GM19043 (cell line): ENCODE data around the gene TRPV3.

Source experiments
- ATAC-seq: cut with Tn5 transposase; IDR thresholded peaks from one replicate; pipeline ENCODE4 v1.9.1; 2021; ENCODE audit warnings: low read depth; ENCODE audit not compliant: unreplicated experiment

Gene TRPV3

DNA sequence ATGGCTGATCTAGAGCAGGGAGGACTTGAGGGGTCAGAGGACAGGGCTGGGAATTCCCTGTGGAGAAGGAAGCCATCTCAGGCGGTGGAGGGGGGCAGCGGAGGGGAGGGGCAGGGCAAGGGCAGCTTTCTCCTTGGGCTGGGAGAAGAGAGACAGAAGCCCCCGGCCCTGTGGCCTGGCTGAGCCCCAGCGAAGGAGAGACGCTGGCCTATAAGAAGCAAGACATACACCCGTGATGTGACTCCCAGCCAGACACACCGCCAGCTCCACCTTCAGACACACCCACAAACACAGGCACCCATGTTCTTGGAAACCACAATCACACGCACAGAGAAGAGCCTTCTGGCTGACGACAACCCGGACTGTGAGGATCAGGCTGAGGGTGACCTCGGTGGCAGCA, 10.0 kb downstream of the TRPV3 start:
- no peak for ATAC-seq

DNA sequence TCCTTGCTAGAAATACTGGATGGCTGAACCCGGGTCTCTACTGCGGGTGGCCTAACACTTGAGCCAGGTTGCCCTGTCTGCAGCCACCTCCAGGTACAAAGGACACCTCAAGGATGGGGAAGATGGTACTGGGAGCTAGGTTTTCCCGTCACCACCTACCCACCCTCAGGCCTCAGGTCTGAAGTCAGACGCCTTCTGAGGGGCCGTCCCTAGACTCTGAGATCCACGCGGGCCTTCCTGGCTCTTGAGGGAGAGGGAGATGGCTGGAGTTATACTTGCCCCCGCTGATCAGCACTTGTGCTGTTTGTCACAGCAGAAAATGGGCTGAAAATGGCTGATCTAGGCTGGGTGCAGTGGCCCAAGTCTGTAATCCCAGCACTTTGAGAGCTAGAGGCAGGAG, 10.6 kb downstream of the TRPV3 start:
- no peak for ATAC-seq

- ATAC-seq, result no peak
Observed at GRCh38 chr17:3546521-3546920, 11.1 kb downstream of the TRPV3 start.

DNA sequence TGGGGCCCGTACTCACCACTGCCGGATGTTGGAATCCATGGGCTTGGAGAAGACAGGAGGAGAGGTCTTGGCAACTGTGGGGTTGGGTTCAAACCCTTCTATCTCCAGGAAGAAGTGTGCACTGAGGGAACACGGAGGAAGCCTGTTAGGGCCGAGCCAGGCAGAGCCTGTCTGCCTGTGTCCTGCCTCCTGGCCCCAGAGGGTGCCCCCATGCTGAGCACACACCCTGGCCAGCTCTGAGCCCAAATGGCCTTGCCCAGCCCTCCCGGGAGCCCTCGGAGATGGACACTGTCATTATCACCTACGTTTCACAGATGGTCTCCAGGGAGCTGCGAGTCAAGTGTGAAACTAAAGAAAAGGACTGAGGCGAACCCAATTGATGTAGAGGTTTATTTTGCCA, 12.5 kb downstream of the TRPV3 start:
- ATAC-seq, result no peak

DNA sequence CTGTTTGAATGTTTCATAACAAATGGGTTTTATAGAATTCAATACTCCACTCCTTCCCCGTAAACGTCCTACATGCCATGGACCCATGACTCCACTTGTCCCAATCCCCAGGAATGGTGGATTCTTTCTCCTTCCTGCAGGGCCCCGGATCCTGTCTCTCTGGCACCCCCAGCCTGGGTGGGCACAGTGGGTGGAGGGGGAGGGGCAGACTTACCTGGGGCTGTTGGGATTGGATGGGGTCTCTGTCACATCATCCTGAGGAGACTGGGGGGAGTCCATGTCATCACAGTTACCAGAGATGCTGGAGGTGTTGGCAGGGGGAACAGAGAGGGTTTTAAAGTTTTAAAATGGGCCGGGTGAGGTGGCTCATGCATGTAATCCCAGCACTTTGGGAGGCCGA, 13.2 kb downstream of the TRPV3 start:
- ATAC-seq, result no peak

DNA sequence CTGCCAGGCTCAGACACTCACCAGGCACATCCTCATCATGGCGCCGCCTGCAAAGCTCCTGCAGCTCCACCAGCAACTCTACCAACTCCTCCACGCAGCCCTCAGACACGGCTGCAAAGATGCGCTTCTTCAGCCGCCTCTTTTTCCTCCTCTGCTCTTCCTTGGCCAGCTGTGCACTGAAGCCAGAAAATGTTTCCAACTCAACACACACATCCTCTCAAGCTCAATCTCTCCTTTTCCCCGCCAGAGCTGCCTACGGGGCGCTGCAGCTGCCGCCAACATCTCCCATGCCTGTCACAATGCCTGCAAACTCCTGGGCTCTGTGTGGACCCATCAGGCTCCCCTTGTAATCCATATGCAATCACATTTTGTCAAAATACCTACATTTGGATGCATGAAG, 14.2 kb downstream of the TRPV3 start:
- ATAC-seq, result no peak

DNA sequence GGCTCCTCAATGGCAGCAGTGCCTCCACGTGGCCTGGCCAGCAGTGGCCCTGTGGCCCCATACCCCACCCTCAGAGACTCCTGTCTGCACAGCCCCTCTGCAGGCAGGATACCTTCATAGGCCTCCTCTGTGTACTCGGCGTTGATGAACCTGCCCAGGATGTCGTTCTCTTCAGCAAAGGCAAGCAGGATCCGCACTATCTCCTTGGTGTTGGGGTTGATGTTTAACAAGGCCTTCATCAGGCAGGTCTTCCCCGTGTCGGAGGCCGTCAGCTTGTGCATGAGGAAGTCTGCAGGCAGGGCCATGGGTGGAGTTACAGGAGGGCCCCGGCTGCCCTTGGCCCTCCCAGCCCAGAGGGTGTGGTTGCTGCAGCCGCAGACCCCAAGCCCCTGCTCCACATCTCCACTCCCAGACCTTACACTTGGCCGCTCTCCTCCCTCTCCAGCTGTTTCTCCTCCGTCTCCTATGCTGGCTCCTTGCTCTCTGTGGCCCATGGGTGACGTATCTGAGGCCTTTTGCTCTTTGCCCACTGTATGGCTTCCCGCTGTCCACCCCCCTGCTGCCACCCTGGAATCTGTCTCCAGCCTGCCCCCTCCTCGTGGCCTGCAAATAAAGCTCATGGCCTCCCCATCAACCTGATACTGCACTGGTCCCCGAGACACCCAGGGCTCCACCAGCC, 15.1 kb downstream of the TRPV3 start:
- ATAC-seq, result no peak

DNA sequence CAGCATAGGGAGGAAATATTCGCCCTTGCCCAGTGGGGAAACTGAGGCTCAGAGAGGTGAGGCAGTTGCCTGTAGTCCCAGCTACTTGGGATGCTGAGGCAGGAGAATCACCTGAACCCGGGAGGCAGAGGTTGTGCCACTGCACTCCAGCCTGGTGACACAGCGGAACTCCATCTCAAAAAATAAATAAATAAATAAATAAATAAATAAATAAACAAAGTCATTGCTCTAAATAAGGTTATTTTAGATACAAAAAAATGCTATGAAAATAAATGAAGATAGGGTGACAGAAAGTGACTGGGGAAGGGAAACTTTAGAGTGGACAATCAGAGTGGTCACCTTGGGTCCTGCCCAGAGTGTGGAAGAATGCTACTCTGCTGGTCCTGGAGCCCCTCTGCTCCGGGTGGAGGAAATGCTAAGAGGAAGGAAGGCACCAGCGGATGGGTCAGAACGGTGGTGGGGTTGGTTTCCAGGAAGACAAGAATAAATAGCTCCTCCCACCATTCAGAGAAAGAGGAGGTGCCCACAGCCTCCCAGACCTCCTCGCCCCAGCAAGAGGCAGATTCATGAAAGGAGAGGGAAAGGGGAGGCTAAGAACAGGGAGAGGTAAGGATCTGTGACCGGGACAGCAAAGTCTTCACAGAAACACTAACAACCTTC, 17.6 kb downstream of the TRPV3 start:
- ATAC-seq, result no peak

- ATAC-seq, result no peak
Observed at GRCh38 chr17:3536716-3537115, 20.9 kb downstream of the TRPV3 start.

DNA sequence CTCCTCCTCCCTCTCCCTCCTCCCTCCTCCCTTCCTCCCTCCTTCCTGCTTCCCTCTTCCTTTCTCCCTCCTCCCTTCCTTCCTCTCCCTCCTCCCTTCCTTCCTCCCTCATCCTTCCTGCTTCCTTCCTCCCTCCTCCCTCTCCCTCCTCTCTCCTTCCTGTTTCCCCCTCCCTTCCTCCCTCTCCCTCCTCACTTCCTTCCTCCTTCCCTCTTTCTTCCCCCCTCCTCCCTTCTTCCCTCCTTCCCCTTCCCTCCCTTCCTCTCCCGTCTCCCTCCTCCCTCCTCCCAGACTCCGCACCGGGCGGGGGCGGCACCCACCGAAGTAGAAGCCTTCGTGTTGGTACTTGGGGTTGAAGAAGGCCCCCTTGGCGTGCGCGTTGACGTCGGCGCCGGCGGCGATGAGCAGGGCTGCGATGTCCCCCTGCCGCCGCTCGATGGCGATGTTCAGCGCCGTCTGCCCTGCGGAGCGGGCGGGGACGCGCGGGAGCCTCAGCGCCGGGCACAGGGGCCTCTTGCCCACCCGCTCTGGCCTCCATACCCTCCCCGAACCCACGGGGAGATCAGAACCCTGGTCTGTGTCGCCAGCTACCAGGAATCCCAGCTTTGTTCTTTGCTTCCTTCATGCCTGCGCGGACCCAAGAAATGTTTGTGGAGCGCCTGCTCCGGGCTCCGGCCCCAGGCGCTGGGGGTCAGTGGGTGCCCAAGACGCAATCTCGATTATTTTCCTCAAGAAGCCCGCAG, 22.2 kb downstream of the TRPV3 start:
- no peak for ATAC-seq

DNA sequence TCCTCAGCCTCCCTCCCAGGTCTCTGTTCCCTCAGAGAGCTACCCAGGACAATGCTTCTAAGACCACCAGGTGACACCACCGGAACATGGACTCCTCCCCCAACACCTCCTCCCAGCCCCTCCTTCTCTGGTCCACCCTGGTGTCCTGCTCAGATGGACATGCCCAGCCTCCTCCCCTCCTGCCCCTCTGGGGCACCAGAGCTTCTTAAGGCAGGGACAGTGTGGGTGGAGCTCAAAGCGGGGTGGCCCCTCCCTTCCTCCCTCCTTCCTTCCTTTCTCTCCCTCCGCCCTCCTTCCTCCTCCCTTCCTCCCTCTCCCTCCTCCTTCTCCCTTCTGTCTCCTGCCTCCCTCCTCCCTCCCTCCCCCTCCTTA, 22.7 kb downstream of the TRPV3 start:
- ATAC-seq, result no peak

DNA sequence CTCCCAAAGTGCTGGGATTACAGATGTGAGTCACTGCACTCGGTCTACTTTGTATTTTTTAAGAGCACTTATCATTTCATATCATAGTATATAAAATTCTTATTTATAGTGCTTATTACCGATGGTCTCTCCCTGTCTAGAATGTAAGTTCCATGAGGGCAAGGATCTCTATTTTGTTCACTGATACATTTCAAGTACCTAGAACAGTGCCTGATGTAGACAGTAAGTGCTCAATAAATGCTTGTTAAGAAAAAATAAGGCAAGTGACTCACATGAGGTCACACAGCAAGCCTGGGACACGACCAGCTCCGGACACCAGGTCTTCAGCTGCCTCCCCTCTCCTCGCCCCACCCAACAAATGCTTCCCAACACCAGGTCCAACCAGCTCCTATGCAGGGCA, 23.9 kb downstream of the TRPV3 start:
- no peak for ATAC-seq

- ATAC-seq, result no peak
Observed at GRCh38 chr17:3532859-3533142, 24.8 kb downstream of the TRPV3 start.

- ATAC-seq, result no peak
Observed at GRCh38 chr17:3532106-3532858, 25.3 kb downstream of the TRPV3 start.

DNA sequence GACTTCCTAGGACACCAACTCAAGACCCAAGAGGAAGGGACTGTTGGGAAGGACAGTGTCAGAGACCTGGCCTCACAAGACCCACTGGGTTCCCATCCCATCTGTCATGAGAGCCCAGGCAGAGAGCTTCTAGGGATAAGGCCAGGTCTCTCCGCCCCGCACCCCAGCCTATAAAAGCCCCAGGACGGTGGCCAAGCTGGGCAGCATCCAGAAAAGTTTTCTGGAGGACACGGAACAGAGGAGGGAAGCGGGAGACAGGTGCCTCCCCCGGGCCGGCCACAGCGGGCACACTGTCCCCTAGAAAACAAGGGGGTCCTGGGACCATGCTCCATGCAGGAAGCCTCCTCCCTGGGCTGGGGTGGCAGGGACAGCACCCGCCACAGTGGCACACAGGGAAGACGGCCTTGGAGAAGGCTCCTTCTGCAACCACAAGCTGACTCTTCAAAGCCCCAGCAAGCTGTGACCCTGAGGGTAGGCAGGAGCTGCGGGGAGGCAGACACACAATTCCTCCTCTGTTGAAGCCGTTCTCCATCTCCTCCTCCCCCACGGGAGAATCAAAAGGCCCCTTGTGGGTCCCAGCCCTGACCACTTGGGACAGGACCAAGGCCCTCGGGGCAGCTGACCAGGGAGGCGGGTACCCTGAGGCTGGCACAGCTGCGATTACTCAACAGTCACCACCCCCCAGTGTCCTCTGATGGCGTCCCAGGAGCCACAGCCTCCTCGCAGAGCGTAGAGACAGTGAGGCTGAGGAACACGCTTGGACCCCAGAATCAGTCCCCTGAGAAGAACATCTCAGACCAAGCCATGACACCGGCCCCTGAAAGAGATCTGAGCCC, 26.1 kb downstream of the TRPV3 start:
- ATAC-seq, result no peak

GRCh38 chr17:3529817-3530741, 27.5 kb downstream of the TRPV3 start:
- no peak for ATAC-seq

- ATAC-seq, result no peak
Observed at GRCh38 chr17:3528880-3529511, 28.6 kb downstream of the TRPV3 start.

DNA sequence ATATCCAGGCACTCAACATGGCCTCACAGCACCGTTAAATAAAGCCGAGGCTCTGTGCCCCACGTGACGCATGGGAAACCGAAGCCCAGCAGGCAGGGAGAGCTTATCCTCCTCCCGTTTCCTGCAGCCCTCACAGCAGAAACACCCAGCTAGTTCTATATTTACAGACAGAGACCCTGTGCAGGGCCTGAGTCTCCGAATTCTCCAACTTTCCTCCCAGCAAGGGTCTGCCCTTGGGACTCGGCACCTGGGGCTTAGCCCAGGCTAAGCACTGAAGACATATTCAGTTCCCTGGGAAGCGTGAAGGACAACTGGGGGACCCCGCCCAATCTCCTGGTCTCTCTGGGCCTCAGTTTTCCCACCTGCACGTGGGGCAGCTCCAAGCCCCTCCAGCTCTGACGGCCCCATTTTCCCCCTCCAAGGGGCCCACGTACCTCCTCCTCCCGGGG, 29.2 kb downstream of the TRPV3 start:
- no peak for ATAC-seq

- ATAC-seq, result no peak
Observed at GRCh38 chr17:3527896-3528295, 29.7 kb downstream of the TRPV3 start.
